Measurements from ENCODE around the gene REEP1. TPM values are rescaled to one million over a fixed set of nuclear protein-coding genes. Genes with fewer than 3 reads are reported as not detected.

REEP1 gene
- total RNA-seq, 1 experiment from 2014 or later = not detected

Small RNA genes within 50 kb of the gene (small RNA-seq; reads per million reads assigned to genes)
- 0 reads per million in 2 experiments for gene MIR4779
- 0 to 0.17 reads per million in 2 experiments for gene RF00096
- 0 to 0.06 reads per million in 2 experiments for gene RF00413

Other genes starting within 250 kb of the REEP1 start
- gene POLR1A, start 231.7 kb downstream of the REEP1 start, total RNA-seq (2014; rRNA removed; shearing (Covaris generic)) = 15.4 and 20.1 TPM in 2 replicates
- 169 and 202 TPM in 2 replicates for gene PTCD3, start 231.4 kb downstream of the REEP1 start, total RNA-seq (2014; rRNA removed; shearing (Covaris generic))
- gene IMMT, start 142.2 kb downstream of the REEP1 start, total RNA-seq (2014; rRNA removed; shearing (Covaris generic)) = 70.7 and 85.9 TPM in 2 replicates
- gene MRPL35, start 138.2 kb downstream of the REEP1 start, total RNA-seq (2014; rRNA removed; shearing (Covaris generic)) = 100 and 117 TPM in 2 replicates
- gene KDM3A, start 103.7 kb upstream of the REEP1 start, total RNA-seq (2014; rRNA removed; shearing (Covaris generic)) = 20.1 and 22.3 TPM in 2 replicates
- gene CHMP3, start 225.8 kb upstream of the REEP1 start, total RNA-seq (2014; rRNA removed; shearing (Covaris generic)) = 55.4 and 56.4 TPM in 2 replicates